ENCODE results near the gene PDLIM5. TPM values are rescaled to one million over a fixed set of nuclear protein-coding genes. Genes with fewer than 3 reads are reported as not detected.

The PDLIM5 gene
- total and polyA plus RNA-seq, 2 of the 8 experiments (the other 6 are each of a cell fraction or from before 2014, with no cell fraction given): 37.3 to 62.1 TPM

DNA sequence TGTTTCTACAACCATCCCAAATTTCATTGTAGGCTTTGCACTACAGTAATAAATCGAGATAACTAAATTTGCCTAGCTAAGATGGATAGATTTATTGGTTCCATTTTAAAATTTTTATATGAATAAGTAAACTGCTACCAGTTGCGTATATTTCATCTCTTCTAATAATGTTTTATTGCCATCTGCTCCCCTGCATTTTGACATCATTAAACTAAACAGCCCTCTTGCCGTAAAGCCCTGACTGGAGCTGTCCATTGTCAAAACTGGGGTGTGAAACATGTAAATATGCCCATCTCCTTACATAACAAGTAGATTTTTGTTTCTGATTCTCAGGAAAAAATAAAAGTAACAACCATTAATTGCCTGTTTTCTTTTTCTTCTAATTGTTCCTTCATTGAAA, 175.2 kb downstream of the PDLIM5 start:
- Histone ChIP-seq H3K14ac (ENCODE audit: insufficient read length) (no peak overlapping the region), H4K91ac (replicated peaks; ENCODE audit: insufficient read length, low read length) (no peak overlapping the region), H4K5ac (ENCODE audit: insufficient read length, low read depth, low read length) (no peak overlapping the region), H3K79me2 (ENCODE audit: control insufficient read depth in 1 of 2, insufficient read depth in 2 of 2, low read length in 2 of 2) (no peaks in the 10 kb centered on the region), H3K56ac (replicated peaks; ENCODE audit: insufficient read length, low read depth, low read length) (no peak overlapping the region), H3K79me1 (ENCODE audit: low read depth, low read length) (no peaks in the 10 kb centered on the region), H2AK5ac (ENCODE audit: low read depth, low read length) (no peak overlapping the region), H2BK15ac (ENCODE audit: low read length) (no peak overlapping the region), H3K27ac (ENCODE audit: low read depth, low read length) (no peak overlapping the region), H3K27me3 (replicated peaks in 1 of 4; ENCODE audit: control insufficient read depth in 3 of 4, extremely low read depth in 1 of 4, insufficient read depth in 3 of 4, low read length in 3 of 4) (no peaks in the 10 kb centered on the region), H3K18ac (ENCODE audit: extremely low read depth, low read length) (no peak overlapping the region), H3K4me1 (replicated peaks in 1 of 4; ENCODE audit: control insufficient read depth in 3 of 4, insufficient read depth in 4 of 4, low read length in 3 of 4) (no peaks in the 10 kb centered on the region), H2AFZ (ENCODE audit: low read length) (no peak overlapping the region), H2BK12ac (ENCODE audit: low read depth, low read length) (no peak overlapping the region), H3K36me3 (ENCODE audit: control insufficient read depth in 2 of 4, insufficient read depth in 4 of 4, low read length in 3 of 4) (no peaks in the 10 kb centered on the region), H3K9ac (replicated peaks in 1 of 4; ENCODE audit: extremely low read depth in 1 of 4, low read depth in 3 of 4, low read length in 3 of 4) (no peak overlapping the region), H3K4me3 (ENCODE audit: extremely low read depth in 1 of 4, insufficient read depth in 2 of 4, low read depth in 3 of 4, low read length in 4 of 4) (no peak overlapping the region), H2BK120ac (replicated peaks; ENCODE audit: low read depth, low read length) (no peak overlapping the region), H3K4ac (replicated peaks; ENCODE audit: insufficient read length, low read depth, low read length) (no peak overlapping the region), H4K8ac (ENCODE audit: extremely low read depth, insufficient read depth, low read length) (no peak overlapping the region), H3K23me2 (ENCODE audit: low read depth, low read length) (no peaks in the 10 kb centered on the region), H3K4me2 (ENCODE audit: insufficient read depth in 1 of 2, low read depth in 2 of 2, low read length in 2 of 2) (no peak overlapping the region), H4K20me1 (replicated peaks in 1 of 2; ENCODE audit: control insufficient read depth in 1 of 2, insufficient read depth in 2 of 2, low read length in 2 of 2) (no peaks in the 10 kb centered on the region), H3K9me3 (ENCODE audit: insufficient read depth in 2 of 2, low read depth in 1 of 2, low read length in 1 of 2) (no peaks in the 10 kb centered on the region), H2BK20ac (ENCODE audit: low read length) (no peak overlapping the region), H2BK5ac (ENCODE audit: low read depth, low read length) (no peak overlapping the region), H3K23ac (ENCODE audit: insufficient read length) (no peak overlapping the region)
- DNase-seq (ENCODE audit: low read depth in 1 of 2, low spot score in 2 of 2): no peak
- ChIA-PET CTCF (ENCODE audit: partially characterized antibody) (interaction anchor here (0.6 kb wide), 1 partner anchor 392 kb away, joined by 3 read pairs; no protein-coding TSS in a partner anchor), POLR2A (ENCODE audit: partially characterized antibody) (no interaction called here)
- WGBS, 2 experiments (ENCODE audit: extremely low coverage in 1 of 2, insufficient coverage in 1 of 2, insufficient read length in 1 of 2, insufficient replicate concordance in 2 of 2, low coverage in 1 of 2, low lambda C conversion rate in 2 of 2, missing lambda C conversion rate in 1 of 2): 89% methylated on average over 3 of the region's 3 CpGs; no CpG with 5 or more reads in 1 of the 2 experiments
- FAIRE-seq: no peak
- TF ChIP-seq GTF2F1 (IDR thresholded peaks at IDR 0.05; ENCODE audit: borderline replicate concordance, low read depth, low read length) (no peak), RBBP5 (IDR thresholded peaks at IDR 0.05; ENCODE audit: borderline replicate concordance, low read depth, low read length) (no peak), NRF1 (IDR thresholded peaks at IDR 0.05; ENCODE audit: low read depth, low read length) (no peak), SP1 (IDR thresholded peaks at IDR 0.05; ENCODE audit: low read depth, low read length) (no peak), RFX5 (IDR thresholded peaks at IDR 0.05; ENCODE audit: borderline replicate concordance, low read depth, low read length) (no peak), TBP (IDR thresholded peaks at IDR 0.05; ENCODE audit: low read depth, low read length) (no peak), TAF1 (IDR thresholded peaks at IDR 0.05; ENCODE audit: low read depth, low read length) (no peak)
- TF ChIP-seq, protein P1, sequence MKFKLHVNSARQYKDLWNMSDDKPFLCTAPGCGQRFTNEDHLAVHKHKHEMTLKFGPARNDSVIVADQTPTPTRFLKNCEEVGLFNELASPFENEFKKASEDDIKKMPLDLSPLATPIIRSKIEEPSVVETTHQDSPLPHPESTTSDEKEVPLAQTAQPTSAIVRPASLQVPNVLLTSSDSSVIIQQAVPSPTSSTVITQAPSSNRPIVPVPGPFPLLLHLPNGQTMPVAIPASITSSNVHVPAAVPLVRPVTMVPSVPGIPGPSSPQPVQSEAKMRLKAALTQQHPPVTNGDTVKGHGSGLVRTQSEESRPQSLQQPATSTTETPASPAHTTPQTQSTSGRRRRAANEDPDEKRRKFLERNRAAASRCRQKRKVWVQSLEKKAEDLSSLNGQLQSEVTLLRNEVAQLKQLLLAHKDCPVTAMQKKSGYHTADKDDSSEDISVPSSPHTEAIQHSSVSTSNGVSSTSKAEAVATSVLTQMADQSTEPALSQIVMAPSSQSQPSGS (IDR thresholded peaks at IDR 0.05; ENCODE audit: low read length): no peak
- TF ChIP-seq, protein P2, sequence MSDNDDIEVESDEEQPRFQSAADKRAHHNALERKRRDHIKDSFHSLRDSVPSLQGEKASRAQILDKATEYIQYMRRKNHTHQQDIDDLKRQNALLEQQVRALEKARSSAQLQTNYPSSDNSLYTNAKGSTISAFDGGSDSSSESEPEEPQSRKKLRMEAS (IDR thresholded peaks at IDR 0.05): no peak
- TF ChIP-seq, protein P3, sequence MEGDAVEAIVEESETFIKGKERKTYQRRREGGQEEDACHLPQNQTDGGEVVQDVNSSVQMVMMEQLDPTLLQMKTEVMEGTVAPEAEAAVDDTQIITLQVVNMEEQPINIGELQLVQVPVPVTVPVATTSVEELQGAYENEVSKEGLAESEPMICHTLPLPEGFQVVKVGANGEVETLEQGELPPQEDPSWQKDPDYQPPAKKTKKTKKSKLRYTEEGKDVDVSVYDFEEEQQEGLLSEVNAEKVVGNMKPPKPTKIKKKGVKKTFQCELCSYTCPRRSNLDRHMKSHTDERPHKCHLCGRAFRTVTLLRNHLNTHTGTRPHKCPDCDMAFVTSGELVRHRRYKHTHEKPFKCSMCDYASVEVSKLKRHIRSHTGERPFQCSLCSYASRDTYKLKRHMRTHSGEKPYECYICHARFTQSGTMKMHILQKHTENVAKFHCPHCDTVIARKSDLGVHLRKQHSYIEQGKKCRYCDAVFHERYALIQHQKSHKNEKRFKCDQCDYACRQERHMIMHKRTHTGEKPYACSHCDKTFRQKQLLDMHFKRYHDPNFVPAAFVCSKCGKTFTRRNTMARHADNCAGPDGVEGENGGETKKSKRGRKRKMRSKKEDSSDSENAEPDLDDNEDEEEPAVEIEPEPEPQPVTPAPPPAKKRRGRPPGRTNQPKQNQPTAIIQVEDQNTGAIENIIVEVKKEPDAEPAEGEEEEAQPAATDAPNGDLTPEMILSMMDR (IDR thresholded peaks at IDR 0.05; ENCODE audit: control extremely low read depth in 1 of 3, insufficient read depth in 1 of 3, low read depth in 1 of 3, low read length in 3 of 3): no peak

Measured in H1 (cell line).